GM18868 (cell line): ENCODE data around the gene EIF3F.

Source experiments
- ATAC-seq: cut with Tn5 transposase; IDR thresholded peaks from one replicate; pipeline ENCODE4 v1.9.1; 2021; ENCODE audit warnings: mild to moderate bottlenecking, moderate library complexity; ENCODE audit not compliant: unreplicated experiment

Gene EIF3F, protein sequence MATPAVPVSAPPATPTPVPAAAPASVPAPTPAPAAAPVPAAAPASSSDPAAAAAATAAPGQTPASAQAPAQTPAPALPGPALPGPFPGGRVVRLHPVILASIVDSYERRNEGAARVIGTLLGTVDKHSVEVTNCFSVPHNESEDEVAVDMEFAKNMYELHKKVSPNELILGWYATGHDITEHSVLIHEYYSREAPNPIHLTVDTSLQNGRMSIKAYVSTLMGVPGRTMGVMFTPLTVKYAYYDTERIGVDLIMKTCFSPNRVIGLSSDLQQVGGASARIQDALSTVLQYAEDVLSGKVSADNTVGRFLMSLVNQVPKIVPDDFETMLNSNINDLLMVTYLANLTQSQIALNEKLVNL

DNA sequence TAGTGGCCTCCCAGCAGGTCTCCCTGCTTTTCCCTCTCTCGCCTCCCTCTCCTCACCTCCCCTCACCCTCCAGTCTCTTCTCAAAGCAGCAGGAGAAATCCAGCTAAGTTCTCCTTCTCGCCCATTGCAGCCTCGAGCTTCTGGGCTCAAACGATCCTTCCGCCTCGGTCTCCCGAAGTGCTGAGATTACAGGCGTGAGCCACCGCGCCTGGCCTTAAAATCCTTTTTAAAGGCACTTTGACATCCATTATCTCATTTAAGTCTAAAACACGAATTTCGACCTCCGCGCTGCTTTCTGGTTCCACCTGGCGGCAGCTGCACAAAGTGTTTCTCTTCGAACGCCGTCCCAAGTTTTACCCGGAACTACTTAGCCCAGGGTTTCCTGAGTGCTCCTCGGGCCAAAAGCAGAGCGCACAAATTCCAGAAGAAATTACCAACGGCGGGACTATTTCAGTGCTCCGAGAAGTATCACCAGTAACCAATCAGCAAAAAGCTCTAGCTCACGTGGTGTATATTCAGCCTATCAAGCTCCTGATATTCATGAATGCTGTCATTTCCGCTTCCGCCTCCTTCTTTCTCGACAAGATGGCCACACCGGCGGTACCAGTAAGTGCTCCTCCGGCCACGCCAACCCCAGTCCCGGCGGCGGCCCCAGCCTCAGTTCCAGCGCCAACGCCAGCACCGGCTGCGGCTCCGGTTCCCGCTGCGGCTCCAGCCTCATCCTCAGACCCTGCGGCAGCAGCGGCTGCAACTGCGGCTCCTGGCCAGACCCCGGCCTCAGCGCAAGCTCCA is at the start of gene EIF3F:
Gene EIF3F (plus strand): TSS at position 570 of the 792 bp plus-strand sequence. CDS start 16 bp downstream, at position 586.
- peak; percentile 96 for ATAC-seq

DNA sequence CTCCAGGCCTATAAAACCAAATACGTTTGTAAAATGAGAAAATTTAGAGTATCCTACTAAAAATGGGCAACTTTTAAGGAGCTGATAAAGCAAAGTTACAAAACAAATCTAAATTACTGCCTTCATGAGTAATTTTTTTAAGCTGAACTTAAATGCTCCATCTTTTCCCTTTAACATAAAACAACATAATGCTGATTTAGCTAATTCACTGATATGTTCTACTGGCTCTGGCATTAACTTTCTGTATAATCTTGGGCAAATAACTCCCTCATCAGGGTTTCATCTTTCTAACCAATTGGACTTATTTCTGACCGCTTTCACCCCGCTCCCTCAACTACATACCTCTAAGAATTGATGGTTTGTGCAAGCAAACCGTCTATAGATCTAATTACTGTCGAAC is 46.0 kb upstream of the EIF3F start:
- ATAC-seq, result no peak

DNA sequence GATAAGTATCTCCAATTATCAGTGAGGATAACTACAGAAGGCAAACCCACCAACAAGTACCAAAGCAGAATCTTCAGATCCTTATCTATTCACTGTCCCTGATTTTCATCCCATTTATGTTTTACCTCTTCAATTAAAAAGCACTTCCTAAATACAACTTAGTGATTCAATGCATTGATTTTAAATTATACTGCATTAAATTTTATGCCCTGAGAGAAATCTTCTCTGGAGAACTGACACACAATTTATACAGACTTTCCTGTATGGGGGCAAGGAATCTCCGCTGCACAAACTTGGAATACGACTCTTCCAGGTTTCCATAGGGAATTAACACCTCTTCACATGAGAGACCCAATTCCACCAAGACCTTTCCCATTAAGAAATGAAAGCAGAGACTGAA is 45.5 kb upstream of the EIF3F start, which contains the start of gene OR10A3:
Gene OR10A3 (minus strand): TSS at position 101 of the 400 bp plus-strand sequence. CDS start 2,188 bp downstream, outside the sequence.
- no peak for ATAC-seq

DNA sequence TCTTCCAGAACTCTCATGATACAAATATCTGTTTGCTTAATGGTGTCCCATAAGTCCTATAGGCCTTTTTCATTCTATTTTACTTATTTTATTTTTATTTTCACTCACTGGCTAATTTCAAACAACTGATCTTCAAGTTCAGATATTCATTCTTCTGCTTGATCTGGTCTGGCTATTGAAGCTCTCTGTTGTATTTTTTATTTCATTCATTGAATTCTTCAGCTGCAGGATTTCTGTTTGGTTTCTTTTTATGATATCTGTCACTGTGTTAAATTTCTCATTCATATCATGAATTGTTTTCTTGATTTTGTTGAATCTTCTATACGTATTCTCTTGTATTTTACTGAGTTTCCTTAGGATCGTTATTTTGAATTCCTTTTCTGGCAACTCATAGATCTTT is 43.0 kb upstream of the EIF3F start:
- no peak for ATAC-seq

DNA sequence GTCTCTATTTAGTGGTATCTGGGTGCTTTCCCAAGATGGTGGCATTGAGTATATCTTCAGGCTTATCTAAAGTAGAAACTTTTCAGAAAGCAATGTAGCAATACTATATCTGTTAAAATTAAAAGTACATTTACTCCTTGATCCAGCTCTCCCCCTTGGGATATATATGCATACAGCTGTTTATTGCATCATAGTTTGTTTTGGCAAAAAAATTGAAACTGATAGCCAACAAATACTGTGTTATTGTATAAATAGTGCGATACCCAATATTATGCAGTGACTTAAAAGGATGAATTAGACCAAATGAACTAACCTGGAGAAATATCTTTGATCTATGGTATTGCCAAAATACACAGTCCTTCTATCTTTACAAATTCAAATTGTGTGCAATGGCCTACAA is 37.2 kb upstream of the EIF3F start:
- ATAC-seq, result no peak

DNA sequence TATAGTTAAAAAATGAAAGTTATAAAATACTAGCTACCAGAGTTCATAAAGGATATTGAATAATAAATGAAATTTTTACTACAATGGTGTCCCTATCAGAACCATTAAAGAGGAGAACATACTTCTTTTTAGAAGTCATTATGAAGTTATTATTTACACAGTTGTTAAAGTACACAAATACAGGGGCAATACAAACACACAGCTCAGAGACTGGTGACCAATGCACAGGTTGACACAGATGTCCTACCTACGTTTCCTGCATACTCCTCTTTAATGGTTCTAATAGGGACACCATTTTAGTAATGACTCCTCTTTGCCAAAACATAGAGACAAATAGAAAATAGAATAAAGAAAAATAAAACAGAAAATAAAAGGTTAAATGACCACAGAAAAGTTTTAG is 31.9 kb upstream of the EIF3F start:
- no peak for ATAC-seq

DNA sequence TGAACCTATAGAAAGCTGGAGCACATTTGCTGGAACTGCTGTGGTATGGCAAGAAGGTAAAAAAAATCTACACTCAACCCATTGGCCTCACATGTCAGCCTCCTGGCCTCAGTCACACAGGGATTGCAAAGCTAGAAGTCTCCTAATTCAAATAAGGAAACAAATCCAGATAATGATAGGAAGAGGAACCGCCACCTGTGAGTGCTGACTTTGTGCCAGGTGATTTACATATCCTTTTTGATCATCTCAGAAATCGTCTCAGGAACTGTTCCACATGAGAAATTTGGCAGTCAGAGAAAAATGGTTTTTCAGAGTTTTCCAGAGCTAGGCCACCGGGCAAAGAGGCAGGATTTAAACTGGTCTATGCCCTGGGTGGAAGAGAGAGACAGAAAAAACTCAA is 22.9 kb upstream of the EIF3F start:
- ATAC-seq, result no peak

DNA sequence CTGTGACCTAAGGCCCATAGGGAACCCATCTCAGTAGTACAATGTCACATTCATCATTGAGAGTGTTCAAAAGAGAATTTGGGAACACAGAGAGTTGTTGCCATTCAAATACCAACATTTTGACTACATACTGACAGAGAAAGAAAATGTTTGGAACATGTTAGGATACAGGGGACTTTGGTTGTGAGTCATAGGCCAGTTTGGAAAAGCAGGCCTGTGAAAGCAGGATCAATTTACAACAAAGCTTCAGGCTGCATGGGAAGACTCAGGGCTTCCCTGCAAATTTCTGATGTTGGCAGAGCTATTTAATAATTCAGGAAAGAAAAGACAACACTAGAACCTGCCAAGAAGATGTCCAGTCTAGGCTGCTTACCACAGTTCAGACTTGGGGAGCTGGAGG is 22.3 kb upstream of the EIF3F start:
- ATAC-seq, result no peak

DNA sequence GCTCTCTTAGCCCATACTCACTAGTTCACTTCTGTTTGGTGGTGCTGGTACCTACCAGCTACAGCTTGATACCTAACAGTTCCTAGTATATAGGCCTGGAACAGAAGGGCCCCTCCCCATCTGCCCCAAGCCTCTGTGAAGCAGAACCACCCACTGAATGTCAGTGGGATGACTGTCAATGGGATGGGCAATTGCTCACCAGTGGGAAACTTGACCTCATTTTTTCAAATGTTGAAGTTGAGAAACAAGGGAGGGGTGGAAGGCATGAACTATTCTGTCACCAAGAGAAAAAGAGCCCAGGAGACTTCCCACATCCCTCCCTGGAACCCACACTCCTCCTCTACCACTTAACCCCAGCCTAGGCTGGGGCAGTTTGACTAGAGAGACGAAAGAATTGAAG is 21.8 kb upstream of the EIF3F start, which contains the start of gene NLRP10:
Gene NLRP10 (minus strand): TSS at position 62 of the 400 bp plus-strand sequence. CDS start 1,952 bp downstream, outside the sequence.
- ATAC-seq, result no peak

DNA sequence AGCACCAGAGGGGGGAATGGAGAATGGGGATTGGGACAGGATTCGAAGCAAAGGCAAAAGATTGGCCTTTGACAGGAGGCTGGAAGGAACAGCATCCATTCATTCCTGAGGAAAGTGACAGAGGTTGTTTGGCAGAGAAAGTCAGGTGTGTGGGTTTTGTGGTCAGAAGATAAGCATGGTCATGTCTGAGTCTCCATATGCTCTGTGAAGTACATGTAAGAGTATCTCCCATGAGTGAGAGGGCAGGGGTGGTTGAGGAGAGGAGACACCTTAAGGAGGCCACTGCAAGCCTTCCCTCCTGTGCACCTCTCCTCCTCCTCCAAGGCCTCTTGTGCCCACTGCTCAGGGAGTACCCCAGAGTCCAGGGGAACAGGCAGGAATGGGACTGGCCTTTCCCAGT is 20.0 kb upstream of the EIF3F start:
- ATAC-seq, result no peak

DNA sequence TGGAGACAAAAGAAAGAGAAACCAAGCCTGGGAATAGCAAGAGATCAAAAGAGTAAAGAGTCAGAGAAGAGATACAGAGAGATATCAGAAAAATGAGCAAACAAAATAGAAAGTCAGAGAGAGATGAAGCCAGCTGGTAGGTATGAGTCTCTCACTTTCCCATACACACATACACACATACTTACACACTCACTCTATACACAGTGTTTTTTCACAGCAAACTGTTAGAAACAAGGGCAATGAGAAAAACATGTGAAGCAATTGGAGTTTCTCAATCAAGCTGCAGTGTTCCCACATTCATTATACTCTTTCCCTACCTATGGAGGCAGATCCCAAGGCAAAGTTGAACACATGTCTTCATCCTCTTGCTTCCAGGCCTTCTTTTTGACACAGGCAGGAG is 19.3 kb upstream of the EIF3F start:
- ATAC-seq, result no peak

DNA sequence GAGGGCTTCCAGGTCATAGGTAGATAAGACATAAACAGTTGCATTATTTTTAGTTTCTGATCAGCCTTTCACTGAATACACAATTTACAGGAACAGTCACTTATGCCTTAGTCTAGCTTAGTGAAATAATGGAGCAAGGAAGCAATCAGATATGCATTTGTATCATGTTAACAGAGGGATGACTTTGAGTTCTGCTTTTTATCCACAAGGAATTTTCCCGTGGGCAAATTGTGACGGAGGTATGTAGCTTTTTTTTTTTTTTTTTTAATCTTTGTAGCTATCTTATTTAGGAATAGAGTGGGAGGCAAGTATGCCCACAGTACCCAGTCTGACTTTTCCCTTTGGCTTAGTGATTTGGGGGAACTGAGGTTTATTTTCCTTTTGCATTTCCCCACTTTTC is 18.5 kb upstream of the EIF3F start:
- no peak for ATAC-seq

DNA sequence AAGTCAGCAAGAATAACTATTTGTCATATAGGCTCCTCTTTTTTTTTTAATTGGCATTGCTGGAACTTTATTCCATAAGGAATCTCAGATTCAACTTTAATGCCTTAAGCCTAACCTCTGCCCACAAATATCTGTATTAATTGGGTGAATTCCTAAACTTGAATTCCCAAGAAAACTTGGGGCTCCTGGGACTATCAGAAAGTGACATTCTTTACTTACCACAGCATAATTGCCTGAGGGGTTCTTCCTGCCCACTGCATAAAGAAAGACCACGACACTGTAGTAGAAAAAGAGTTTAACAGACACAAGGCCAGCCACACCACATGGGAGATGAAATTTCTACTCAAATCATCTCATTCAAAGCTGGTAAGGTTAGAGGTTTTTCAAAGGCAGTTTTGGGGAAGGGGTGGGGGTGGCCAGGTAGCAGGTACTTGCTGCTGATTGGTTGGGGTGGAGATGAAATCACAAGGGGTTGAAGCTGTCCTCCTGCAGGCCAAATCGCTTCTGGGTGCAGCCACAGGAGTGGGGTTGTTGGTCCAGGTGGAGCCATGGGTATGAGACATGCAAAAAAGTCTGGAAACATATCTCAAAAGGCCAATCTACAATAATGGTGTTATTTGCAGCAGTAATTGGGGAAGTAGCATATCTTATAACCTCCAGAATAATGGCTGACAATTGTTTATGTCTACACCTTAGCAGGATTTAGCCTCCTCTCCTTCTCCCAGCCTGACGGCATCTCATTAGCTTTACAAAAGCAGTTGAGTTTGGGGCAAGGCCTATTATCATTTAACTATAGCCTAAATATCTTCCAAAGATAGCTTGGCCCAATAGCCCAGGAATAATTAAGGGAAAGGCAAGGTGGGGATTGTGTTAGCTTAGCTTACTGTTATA is 17.1 kb upstream of the EIF3F start:
- ATAC-seq, result no peak

DNA sequence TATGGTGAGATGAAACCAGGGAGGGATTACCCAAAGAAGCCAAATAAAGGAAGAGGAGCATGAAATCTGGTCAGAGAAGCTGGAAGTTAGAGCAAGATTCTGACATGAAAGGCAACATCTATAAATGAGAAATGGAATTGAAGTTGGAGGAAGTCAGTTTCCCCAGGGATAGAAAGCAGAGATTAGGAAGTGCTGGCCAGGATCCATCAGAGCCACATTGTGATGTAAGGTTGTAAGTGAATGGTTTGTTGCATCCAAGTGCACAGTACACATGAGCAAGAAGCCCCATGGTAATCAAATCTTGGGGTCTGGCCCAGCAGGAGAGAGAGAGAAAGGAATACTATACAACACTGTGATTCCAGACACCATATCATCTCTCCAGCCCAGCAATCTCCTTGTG is 15.3 kb upstream of the EIF3F start:
- no peak for ATAC-seq

DNA sequence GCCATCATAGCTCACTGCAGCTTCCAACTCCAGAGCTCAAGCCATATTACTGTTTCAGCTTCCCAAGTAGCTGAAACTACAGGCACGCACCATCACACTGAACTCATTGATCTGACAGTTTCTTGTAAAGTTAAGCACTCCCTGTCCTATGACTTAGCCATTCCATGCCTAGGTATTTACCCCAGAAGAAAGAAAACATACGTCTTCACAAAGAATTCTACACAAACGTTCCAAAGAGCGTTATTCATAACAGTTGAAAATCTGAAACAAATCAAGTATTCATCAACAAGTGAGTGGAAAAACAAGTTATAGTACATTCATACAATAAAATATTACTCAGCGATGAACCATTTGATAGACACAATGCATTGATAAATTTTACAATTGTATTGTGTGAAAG is 14.1 kb upstream of the EIF3F start:
- no peak for ATAC-seq

DNA sequence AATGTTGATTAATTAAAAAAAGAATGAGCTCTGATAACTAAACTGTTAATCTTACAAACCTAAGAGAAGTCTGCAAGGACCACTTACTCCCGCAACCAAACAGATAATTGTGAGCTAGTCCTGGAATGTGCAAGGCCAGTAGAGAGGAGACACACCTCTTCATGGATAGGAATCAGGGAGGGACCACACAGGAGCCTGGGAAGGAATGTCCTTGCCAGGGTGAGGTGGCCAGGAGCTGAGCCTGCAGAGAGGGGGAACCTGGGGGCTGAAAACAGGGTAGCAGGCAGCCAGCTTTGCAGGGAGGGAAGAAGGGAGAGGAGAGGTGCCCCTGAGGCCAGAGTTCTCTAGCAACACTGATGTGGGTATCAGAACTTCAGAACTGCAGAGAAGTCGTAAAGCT is 12.5 kb upstream of the EIF3F start:
- no peak for ATAC-seq

DNA sequence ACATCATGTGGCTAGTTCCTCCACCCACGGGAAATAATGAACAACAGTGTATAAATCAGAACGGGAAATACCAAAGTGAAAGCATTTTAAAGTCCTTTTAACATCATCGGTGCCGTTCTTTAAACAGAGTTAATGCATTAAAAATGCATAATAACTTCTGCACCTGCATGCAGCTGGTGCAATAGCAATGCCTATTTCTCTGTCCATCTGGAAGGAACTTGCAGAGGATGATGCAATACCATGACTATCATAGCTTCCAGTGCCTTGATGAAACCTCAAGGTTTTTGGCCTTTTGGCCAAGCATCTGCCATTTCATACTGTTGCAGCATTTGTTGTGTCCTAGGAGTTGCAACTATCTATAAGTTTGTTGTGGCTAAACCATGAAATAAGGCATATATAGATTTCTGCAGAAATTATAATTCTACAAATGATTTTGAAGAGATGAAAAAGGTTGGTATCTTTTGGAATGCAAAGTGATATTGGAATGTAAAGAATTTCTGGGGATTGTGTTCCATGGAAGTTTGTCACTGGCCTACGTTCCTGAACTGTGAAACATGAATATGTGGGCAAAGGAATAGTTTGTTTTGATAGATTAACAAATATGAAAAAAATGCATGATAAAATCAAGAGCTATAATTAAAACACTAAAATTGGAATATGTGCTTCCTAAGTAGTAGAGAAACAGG is 9.8 kb upstream of the EIF3F start:
- ATAC-seq, result no peak

DNA sequence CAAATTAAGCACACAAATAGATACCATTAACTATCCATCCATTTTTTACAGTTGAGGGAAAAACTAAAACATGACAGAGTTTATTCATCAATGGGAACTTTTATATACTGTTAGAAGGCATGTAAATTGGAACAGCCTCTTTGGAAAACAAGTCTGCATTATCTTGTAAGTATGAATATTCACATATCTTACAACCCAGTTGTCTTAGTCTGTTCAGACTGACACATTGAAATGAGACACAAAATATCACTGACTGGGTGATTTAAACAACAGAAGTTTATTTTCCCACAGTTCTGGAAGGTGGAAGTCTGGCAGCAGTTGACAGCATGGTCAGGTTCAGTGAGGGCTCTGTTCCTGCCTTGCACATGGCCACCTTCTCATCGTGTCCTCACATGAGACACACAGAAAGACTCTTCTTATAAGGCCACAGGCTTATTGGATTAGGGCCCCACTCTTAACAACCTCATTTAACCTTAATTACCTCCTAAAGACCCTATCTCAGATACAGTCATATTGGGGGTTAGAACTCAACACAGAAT is 5.4 kb upstream of the EIF3F start:
- ATAC-seq, result no peak

DNA sequence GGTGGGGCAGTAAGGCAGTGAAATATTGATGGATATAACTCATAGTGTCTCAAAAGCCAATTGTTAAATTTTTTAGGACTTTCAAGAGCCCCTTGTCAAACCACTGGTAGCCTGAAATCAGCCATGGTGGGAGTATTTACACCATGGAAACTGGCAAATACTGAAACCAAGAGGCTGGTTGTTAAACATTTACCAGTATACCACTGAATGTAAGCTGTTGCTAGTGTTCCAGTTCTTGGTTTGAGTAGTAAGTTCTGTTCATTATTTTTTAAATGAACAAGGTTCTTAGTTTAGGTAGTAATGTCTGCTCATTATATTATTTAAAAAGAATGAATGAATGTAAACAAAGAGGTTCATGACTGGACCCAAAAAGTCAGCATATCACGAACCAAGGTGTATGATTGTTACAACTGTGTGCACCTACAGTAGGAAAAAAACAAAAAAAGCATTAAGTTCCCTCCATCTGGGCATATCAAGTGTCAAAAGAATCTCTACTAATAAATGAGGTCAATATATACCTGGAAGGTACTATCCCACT is 4.5 kb upstream of the EIF3F start:
- ATAC-seq, result no peak
